A172 (cell line): ENCODE measurements around the gene PLXNA2. TPM values are rescaled to one million over a fixed set of nuclear protein-coding genes. Genes with fewer than 3 reads are reported as not detected.

Experiments used
- DNase-seq: peaks from one replicate; pipeline ENCODE4 v3.0.0-alpha.2; 2015; ENCODE audit warnings: low spot score
- total RNA-seq: library from RNA; depleted of rRNA; stranded (reverse); fragments of >200 nt; shearing (Covaris generic); gene quantifications from 2 replicates; pipeline ENCODE4 v1.2.3, GENCODE V29; 2014

PLXNA2 gene
- total RNA-seq, 1 experiment from 2014 or later, result 15.8 TPM

DNA sequence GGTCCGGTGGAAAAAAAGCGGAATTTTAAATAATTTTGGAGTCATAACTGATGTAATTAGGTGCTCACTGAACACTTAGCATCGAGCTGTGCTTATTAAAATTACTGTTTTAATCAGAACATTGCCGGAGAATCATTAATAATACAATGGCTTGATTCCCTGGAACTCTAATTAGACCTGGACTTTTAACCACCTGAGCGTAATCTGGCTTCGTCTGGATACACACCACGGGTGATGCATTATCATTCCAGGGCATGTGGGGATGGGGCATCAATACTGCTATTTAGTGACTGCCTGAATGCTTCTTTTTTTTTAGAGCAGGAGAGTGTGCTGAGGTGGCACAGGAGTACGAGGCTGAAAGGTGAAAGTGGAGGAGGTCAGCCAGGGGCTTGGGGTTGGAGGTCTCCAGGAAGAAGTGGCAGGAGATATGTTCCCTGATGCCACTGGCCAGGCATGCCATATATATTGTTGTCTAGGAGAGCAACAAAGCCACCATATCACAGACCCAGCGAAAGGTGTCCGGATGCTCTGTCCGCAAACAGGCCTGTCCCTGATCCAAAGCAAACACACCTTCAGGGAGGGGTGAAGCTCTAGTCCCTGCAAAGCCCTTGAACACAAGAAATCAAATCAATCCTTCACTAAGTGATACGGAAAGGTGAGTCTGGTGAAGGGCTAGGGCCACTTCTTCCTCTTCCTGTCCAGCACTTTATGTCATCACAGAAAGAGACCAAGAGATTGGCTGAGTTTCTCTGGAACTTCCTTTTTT is 125.2 kb downstream of the PLXNA2 start:
- no peak for DNase-seq

DNA sequence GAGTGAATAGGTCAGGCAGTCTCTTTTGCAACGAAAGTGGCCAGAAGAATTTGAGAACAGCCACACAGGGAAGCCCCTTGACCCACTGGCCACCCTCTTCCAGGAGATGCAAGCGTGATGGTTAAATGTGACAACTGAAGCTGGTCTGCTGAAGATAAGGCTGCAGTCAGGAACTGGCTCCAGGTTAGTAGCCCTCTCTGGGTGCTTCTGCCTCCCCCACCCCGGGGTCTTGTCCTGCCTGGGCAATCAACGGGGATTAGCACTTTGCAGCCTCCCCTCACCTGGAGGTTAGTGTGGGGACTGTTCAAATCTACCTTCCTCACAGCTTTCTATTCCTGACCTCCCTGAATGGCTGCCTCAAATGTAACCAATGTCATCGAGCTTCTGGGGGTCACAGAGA is 125.9 kb downstream of the PLXNA2 start:
- DNase-seq, result no peak

DNA sequence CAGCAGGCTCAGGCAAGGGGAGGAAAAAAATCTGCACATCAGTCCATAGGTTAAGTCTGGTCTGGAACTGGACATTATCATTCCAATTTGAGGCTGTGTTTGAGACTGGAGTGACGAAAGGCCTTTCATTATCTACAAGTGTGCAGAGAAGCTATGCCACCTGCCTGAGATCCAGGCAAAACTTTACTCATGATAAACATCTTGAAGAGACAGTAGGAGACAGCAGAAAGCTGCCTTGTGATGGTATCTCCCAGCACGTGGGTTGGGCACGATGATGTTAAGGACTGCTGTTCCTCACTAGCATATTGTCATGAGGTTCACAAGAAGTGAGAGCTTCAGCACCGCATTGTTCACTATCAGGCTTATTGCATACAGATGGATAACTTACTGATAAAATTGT is 126.4 kb downstream of the PLXNA2 start:
- DNase-seq, result no peak

DNA sequence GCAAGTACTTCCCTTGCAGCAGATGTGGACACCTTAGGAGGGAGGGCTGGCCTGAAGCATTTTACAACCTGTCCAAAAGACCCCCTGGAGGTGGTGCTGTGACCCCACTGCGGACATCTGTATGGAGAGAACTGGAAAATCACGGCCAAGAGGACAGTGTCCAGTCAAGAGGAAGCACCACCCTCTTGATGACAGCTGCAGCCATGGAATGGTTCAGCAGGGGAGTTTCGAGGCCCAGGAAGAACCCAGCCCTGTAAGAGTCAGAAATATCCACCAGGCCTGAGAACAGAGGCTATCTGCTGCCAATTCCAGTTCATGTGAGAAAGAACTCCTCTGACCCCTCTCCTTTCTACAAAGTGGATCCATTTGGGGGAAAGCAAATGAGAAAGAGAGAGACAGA is 126.8 kb downstream of the PLXNA2 start:
- DNase-seq, result no peak

DNA sequence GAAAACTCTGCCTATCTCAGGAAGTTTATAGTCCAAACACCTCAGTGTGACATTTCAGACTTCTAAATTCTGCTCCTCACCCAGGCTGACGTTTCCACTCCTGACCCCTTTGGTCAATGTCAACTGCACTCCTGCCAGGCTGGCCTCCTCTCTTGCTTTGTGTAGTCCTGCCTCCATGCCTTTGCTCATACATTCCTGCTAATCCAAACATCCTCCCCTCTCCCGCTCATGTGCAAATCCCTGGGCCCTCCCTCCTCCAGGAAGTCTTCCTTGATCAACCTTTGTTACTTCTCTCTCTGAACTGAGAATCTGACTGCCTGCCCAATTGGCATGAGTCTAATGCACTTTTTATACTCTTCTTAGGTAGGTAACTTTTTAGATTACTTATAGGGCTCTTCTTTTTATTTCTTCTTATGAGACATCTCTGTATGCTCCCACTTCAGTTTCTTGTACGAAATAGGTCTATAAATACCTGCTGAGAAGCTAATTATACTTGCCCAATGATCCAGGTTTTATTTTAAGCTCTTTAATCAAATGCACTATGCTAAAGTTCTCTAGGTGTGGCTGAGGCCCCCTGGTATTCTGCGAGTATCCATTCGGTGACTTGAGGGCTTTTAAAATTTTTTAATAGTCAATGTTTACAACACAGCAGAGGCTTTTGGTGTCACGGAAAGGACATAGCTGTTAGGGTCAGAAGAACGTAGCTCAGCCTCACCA is 128.1 kb downstream of the PLXNA2 start:
- no peak for DNase-seq

DNA sequence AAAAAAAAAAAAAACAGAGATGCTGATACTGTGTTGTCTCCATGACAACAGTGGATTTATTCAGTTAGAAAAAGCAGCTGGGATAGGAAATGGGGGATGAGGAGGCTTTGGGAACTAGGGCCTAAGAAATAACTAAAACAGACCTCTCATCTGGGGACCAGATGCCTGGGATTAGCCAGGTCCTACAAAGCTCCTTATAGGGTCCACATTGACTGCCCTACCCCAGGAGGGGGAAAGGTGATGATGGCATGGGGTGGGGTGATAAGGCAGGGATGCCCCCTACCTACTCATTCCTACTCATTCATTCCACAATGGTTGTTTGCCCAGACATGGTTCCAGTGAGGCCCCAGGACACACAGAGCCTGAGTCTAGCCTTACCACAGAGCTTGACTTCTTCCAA is 131.2 kb downstream of the PLXNA2 start:
- DNase-seq, result no peak

DNA sequence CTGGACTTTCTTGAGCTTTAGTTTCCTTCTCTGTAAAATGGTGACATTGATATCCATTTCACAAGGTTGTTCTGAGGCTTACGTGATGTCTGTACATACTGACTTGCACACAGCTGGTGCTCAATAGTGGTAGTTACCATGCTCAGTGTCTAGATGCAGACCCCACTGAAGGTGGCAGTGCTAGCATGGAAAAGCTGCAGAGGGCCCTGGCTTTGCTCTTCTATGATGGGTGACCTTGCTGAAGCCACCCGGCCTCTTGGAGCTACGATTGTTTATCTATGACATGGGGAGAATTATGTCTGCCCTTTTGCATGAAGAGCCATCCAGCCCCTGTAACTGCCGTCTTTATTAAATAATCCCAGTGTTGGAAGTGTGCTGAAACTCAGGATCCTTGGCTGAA is 131.8 kb downstream of the PLXNA2 start:
- DNase-seq, result no peak

DNA sequence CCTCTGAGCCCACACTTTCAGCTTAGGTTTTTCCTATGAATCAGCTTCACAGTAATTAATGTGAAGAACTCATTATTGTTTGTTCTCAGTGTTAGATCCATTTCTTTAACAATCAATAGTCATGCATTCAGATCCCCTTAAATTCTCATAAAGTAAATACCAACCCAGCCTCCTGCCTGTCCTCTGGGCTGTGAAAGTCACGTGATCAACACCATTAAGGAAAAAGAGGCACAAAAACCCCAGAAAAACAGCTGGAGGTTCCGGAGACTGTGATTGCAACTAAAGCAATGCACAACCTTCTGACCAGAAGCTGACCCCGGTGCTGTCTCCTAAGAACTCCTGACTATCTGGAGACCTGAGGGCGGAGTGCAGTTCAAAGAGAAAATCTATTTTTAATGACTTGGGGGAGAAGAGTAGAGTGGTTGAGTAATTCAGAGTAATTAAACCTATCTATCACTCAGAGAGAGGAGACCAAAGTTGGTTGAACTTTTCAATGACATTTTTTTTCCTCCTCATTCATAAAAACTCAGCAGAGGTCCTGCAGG is 132.5 kb downstream of the PLXNA2 start:
- peak; percentile 49 for DNase-seq

DNA sequence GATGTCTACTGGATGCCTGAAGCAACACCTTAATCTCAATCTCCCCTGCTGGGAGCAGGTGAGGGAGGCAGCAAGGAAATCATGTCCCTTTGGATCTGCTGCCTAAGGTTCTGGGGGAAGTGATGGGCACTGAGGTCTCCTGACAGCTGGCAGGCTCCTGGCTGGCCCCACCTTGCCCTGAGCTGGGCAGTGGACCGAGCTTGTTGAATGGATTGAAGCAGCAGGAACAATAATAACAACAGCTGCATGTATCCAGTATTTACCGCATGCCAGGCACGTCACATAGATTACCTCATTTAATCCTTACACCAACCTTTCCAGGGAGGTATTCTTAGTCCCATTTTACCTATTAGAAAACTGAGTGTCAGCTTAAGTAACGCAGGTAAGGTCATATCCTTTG is 133.9 kb downstream of the PLXNA2 start:
- no peak for DNase-seq

DNA sequence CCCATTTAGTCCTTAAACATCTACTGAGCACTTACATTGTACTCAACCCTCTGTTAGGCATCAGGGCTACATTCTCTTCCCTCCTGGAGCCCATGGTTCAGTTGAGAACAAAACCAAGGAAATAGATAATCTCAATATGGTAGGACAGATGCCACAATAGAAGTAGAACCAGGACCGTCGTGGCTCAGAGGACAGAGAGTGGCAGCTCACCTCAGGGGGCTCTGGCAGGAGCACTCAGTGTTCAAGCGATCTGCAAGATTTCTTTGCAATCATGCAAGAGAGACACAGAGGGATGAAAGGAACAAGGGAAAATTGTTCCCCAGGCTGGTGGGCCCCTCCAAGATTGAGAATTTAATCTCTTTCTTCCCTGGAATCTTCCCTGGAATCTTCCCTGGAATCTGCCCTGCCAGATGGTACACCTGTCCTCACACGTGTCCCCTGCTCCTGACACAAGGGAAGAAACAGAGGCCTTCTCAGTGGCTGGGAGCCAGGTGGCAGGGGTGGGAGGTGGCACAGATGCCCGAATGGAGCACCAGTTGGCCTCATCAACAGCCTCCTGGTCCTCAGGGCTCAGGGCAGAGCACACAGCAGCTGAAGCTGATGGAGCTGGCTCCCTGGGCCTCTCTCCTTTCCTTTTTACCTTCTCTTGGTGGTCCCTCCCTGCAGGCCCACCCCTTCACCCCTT is 135.4 kb downstream of the PLXNA2 start:
- no peak for DNase-seq

DNA sequence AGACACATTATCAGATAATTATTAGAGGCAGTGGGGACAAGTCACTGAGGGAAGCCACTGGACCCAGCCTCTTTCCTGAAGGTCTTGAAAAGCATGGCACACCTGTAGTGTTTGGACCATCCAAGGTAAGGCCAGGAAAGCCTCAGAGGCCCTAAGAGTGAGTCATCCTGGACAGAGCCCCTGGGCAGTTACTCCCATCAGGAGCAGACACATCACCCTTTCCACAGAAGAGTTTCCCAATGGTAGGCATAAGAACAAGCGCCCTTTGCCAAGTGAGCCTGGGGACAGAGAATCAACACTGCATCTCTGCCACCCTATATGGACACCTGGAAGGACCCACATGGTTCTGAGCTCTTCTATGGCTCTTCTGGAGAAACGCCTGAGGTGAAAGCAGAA is 136.0 kb downstream of the PLXNA2 start:
- DNase-seq, result peak; percentile 90

DNA sequence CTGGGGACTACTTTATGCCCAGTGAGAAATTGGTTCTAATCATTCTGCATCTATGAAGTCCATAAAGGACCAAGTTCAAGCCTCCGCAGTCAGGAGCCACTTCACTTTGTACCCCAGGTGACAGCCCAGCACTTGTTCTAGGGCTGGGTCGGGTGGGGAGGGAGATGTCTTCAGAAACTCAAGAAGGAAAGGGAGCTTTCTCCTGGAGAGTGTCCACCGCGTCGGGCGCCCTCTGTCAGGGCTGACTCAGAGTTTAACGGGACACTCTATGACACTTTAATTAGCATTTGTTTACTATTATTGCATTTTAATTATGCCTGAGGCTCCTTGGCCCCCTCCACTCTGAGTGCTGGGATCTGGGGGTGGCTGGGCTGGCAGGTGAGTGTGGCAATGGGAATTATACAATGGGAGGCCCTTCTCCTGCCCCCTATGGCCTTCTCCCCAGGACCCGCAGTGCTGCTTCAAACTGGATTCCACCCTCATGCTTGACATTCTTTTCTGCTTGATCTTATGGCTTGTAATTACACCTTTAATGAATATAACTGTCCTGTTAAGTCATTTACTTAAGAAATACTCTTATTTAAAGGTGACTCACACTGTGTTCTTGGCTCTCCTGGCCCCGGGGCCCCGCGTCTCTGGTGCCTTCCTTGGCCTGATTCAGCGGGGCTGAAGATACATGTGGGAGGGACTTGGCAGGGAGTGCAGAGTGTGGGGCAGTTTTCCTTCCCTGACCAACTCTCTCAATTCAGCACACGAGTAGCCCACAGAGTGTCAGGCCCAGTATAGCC is 136.6 kb downstream of the PLXNA2 start:
- DNase-seq, result peak; percentile 96

DNA sequence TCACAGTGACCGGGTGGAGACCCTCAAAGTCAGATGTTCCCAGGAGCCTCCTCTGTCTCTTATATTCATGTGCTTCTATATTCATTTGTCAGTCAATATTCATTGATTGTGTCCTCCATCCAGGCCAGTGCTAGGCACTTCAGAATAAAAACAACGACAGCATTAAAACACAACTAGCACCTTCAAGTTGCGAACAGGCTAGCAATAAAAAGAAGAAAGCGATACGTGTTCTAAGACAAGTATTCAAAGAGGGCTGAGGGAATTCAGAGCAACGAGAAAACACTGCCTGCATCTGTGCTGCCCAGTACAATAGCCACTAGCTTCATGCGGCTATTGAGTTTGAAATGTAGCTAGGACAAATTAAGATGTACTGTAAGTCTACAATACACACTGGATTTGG is 138.0 kb downstream of the PLXNA2 start:
- no peak for DNase-seq

DNA sequence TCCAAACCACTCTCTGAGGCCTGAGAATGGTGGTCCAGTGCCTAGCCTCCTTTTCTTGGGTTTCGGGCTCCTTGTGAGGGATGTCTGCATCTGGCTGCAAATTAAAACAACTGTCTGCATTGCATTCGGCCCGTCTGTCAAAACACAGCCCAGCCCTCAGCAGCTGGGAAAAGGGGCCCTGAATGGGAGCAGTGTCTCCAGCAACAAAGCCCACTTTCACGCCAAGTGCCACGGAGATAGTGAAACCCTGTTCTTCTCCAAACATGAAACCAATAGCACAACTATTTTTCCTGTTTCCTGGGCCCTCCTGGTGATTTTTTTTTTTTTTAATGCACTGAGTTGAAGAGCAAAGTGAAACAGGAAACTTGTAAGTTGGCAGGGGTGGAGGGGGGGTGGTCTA is 138.4 kb downstream of the PLXNA2 start:
- DNase-seq, result no peak

DNA sequence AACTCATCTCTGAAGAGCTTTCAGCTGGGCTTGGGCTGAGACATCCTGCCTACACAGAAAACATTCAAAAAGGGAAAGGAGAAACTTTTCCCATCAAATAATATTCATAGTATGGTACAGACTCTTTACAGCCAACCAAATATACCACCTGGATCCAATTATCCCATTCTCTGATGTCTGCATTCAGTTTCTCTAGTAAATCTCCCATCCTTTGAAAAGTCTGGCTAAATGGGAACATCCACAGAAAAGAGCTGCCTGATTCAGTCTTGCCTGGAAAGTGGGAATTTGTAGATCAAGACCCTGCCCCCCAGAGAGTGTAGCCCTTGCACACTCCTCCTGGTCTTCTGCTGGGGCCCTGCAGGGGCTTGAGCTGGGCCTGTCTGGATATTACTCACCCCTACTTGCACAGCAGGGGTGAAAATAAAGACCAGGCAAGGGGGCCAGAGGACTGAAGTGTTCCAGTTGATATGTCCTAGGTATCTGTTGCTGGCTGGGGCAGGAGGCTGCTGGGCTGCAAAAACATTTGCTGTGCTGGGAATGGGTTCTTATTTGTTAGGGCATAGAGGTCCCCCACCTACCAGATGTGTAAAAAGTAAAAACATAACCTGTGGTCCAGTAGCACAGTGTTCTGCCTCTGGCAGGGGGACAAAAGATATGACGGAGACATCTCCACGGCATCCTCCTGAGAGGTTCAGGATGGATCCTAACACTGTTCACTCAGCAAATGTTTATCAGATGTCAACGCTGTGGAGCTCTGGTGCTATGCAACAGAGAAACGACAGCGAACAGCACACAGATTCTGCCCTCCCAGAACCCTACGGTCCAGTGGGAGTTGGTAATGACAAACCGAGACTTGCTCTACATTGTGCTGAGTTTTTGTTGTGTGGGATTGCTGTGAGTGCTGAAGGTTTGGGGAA is 140.3 kb downstream of the PLXNA2 start:
- DNase-seq, result no peak

DNA sequence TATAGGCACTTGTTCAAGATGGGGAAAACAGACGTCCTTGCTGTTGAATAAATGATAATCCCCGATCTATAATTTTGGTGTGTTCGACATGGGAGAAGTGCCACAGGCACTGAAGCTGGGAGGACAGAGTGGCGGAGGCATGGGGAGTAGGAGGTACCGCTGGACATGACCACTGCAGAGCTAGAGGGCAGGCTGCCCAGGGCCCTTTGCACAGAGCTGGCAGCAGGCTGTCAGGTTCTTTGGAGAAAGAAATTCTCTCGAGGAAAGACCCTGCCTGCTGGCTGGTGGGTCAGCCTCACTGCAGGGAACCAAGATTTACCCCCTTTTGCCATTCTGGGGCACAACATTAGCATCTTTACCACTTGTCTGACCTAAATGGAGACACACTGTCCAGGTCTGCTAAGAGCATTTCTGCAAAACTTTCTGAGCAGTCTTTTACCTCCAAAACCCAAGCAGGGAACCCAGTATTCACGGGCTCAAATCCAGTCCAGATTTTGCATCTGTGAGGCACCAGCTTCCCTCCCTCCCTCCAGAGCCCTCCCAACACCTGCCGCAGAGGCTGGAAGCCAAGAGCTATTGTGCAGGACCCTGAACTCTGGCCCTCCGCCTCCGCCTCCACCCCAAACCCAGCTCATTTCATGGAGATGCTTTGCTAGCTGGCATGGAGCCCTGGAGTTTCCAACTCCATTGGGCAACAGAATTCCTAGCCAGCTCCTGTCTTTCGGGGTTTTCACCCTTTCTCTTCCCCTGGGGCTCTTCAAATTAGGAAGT is 142.3 kb downstream of the PLXNA2 start:
- peak; percentile 63 for DNase-seq

DNA sequence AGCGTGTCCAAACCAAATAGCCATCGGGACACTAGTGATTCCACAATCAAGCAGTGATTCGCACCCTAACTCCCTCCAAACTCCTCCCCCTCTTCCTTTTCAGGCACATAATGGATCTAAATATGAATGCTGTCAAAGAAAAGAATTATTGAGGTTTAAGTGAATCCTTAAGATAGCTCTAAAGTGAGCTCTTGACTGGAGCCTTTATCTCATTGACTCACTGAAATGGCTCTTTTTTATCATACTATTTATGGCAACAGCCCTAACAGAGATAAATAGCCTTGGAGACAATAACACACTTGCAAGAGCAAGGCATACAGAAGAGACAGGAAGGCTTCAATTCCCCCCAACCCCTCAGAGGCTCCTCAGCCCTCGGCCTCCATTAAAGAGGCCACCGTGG is 143.3 kb downstream of the PLXNA2 start:
- DNase-seq, result peak; percentile 71

DNA sequence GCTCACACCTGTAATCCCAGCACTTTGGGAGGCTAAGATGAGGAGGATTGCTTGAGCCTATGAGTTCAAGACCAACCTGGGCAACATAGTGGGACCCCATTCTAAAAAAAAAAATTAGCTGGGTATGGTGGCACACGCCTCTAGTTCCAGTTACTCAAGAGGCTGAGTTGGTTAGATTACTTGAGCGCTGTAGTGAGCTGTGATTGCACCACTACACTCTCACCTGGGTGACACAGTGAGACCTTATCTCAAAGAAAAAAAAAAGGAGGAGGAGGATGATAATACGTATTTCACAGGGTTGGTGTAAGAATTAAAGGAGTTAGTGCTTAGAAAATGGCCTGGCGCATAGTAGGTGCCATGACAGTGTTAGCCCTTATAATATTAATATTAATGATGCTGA is 144.1 kb downstream of the PLXNA2 start:
- no peak for DNase-seq

DNA sequence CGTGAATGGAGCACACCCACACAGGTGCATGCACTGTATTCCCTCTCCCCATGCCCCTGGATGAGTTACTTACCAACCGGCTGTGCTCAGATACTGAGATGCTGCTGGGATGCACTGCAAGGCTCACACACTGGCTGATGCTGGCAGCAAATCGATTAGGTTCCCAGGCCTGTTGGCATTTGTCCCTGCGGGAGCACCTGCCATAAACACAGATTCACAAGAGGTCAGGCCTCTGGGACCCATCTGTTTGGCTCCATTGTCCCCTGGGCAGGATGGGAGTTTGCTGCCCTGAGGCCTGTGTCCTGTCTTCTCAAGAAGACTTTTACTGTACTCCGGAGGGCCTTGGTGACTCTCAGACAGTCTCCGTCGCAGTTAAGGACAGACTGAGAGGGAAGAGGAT is 145.4 kb downstream of the PLXNA2 start:
- no peak for DNase-seq
